HEK293T (cell line): Measurements from ENCODE around the gene NAV2.

Experiments
- CTCF ChIA-PET: fragments of 350-600 bp; formaldehyde crosslinking; extraction: SDS; loops from one replicate; lab custom pipeline; 2021; ENCODE audit warnings: antibody characterized with exemption, inconsistent platforms; lab: Yijun Ruan, JAX
- POLR2A ChIA-PET: fragments of 350-600 bp; formaldehyde crosslinking; extraction: SDS; loops from one replicate; lab custom pipeline; 2020; ENCODE audit warnings: antibody characterized with exemption, inconsistent platforms; lab: Yijun Ruan, JAX
- DNase-seq: peaks from one replicate; pipeline ENCODE4 v3.0.0; 2012; ENCODE audit warnings: mixed read lengths; ENCODE audit errors: extremely low spot score
- ARNT ChIP-seq: fragments of 450-650 bp; IDR thresholded peaks from 2 replicates; pipeline ENCODE4 v1.6.1; 2017; ENCODE audit warnings: mild to moderate bottlenecking
- BHLHE40 ChIP-seq: fragments of 450-650 bp; IDR thresholded peaks from 2 replicates; pipeline ENCODE4 v1.6.1; 2016; ENCODE audit warnings: mild to moderate bottlenecking, moderate library complexity, borderline replicate concordance
- CTBP1 ChIP-seq: fragments of 450-650 bp; IDR thresholded peaks from 2 replicates; pipeline ENCODE4 v1.6.1; 2016; ENCODE audit warnings: borderline replicate concordance
- ELF4 ChIP-seq: fragments of 450-650 bp; IDR thresholded peaks from 2 replicates; pipeline ENCODE4 v1.6.1; 2017; ENCODE audit warnings: antibody characterized with exemption
- FOXA1 ChIP-seq: fragments of 450-650 bp; IDR thresholded peaks from 2 replicates; pipeline ENCODE4 v1.6.1; 2016; ENCODE audit warnings: mild to moderate bottlenecking
- FOXK2 ChIP-seq: fragments of 450-650 bp; IDR thresholded peaks from 2 replicates; pipeline ENCODE4 v1.6.1; 2016; ENCODE audit warnings: mild to moderate bottlenecking
- FOXM1 ChIP-seq: fragments of 450-650 bp; IDR thresholded peaks from 2 replicates; pipeline ENCODE4 v1.6.1; 2017; ENCODE audit warnings: mild to moderate bottlenecking, borderline replicate concordance
- HDGF ChIP-seq: fragments of 450-650 bp; IDR thresholded peaks from 2 replicates; pipeline ENCODE4 v1.6.1; 2017; ENCODE audit warnings: antibody characterized with exemption, borderline replicate concordance
- L3MBTL2 ChIP-seq: fragments of 450-650 bp; conservative IDR thresholded peaks from 2 replicates; pipeline ENCODE4 v1.6.1; 2016; ENCODE audit warnings: mild to moderate bottlenecking
- LEF1 ChIP-seq: fragments of 450-650 bp; IDR thresholded peaks from 2 replicates; pipeline ENCODE4 v1.6.1; 2017; ENCODE audit warnings: mild to moderate bottlenecking, borderline replicate concordance
- NFRKB ChIP-seq: fragments of 450-650 bp; IDR thresholded peaks from 2 replicates; pipeline ENCODE4 v1.6.1; 2016; ENCODE audit warnings: mild to moderate bottlenecking, moderate library complexity
- SP1 ChIP-seq: fragments of 450-650 bp; IDR thresholded peaks from 2 replicates; pipeline ENCODE4 v1.6.1; 2017
- SUZ12 ChIP-seq: fragments of 450-650 bp; IDR thresholded peaks from 2 replicates; pipeline ENCODE4 v1.6.1; 2016; ENCODE audit warnings: mild to moderate bottlenecking
- TARDBP ChIP-seq: fragments of 450-650 bp; IDR thresholded peaks from 2 replicates; pipeline ENCODE4 v1.6.1; 2016
- ZNF384 ChIP-seq: fragments of 450-650 bp; IDR thresholded peaks from 2 replicates; pipeline ENCODE4 v1.6.1; 2016
- TF ChIP-seq, protein P1 (sequence below): fragments of 450-650 bp; IDR thresholded peaks from 2 replicates; pipeline ENCODE4 v1.6.1; 2016

NAV2 gene

GRCh38 chr11:19723572-19724342, 11.1 kb downstream of the NAV2 start:
- POLR2A ChIA-PET: interaction anchor here (1.1 to 1.7 kb wide), 2 partner anchors 11 to 12 kb away, joined by 3 read pairs; no protein-coding TSS in a partner anchor
- no peak for DNase-seq
- no peak for TF ChIP-seq FOXK2
- no peak for TF ChIP-seq FOXA1
- TF ChIP-seq ZNF384: no peak
- TF ChIP-seq ARNT: no peak
- no peak for TF ChIP-seq L3MBTL2
- TF ChIP-seq FOXM1: no peak
- TF ChIP-seq, protein P1, sequence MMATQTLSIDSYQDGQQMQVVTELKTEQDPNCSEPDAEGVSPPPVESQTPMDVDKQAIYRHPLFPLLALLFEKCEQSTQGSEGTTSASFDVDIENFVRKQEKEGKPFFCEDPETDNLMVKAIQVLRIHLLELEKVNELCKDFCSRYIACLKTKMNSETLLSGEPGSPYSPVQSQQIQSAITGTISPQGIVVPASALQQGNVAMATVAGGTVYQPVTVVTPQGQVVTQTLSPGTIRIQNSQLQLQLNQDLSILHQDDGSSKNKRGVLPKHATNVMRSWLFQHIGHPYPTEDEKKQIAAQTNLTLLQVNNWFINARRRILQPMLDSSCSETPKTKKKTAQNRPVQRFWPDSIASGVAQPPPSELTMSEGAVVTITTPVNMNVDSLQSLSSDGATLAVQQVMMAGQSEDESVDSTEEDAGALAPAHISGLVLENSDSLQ: no peak
- TF ChIP-seq HDGF: no peak
- no peak for TF ChIP-seq LEF1
- TF ChIP-seq TARDBP: no peak
- no peak for TF ChIP-seq NFRKB
- TF ChIP-seq BHLHE40: no peak
- no peak for TF ChIP-seq CTBP1
- TF ChIP-seq SP1: no peak
- TF ChIP-seq ELF4: no peak
- TF ChIP-seq SUZ12: no peak
- CTCF ChIA-PET: no interaction called here

DNA sequence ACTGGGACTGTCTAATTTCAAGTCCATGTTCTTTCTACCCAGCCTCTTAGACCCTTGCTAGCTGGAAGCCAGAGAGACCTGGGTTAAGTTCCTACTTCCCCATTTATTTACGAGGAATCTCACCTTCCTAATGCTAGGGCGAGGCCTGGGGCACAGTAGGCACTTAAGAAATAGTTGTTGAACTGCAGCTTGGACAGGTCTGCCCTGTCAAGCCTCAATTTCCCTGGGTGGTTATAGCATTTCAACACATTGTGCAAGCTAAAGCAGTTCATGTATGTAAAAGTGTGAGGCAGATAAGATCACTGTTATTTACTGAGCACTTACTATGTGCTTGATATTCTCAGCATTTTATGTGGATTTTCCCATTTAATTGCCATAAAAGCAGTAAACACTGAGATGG, 12.1 kb downstream of the NAV2 start:
- POLR2A ChIA-PET: interaction anchor here (1.1 kb wide), 1 partner anchor 12 kb away, joined by 3 read pairs; no protein-coding TSS in a partner anchor
- DNase-seq: no peak
- no peak for TF ChIP-seq ZNF384
- TF ChIP-seq TARDBP: no peak
- no peak for TF ChIP-seq CTBP1
- CTCF ChIA-PET: no interaction called here

GRCh38 chr11:19725379-19726079, 12.9 kb downstream of the NAV2 start:
- ChIA-PET POLR2A (no interaction called here), CTCF (no interaction called here)
- no peak for DNase-seq
- TF ChIP-seq L3MBTL2 (no peak), ZNF384 (no peak), ELF4 (no peak), BHLHE40 (no peak), FOXM1 (no peak)

GRCh38 chr11:19727246-19727645, 14.6 kb downstream of the NAV2 start:
- no peak for TF ChIP-seq ARNT
- TF ChIP-seq SUZ12: no peak
- TF ChIP-seq CTBP1: no peak
- no peak for TF ChIP-seq ELF4
- no peak for TF ChIP-seq ZNF384
- TF ChIP-seq FOXA1: no peak
- no peak for TF ChIP-seq LEF1
- TF ChIP-seq NFRKB: no peak
- no peak for TF ChIP-seq SP1
- no peak for TF ChIP-seq L3MBTL2
- TF ChIP-seq FOXK2: no peak
- no peak for TF ChIP-seq TARDBP
- TF ChIP-seq, protein P1: no peak
- no peak for TF ChIP-seq BHLHE40
- no peak for TF ChIP-seq FOXM1
- TF ChIP-seq HDGF: no peak
- ChIA-PET POLR2A (interaction anchor here (0.6 kb wide), 1 partner anchor 11 kb away, joined by 3 read pairs; no protein-coding TSS in a partner anchor), CTCF (interaction anchor here (0.5 kb wide), 1 partner anchor 1452 kb away, joined by 3 read pairs; no protein-coding TSS in a partner anchor)
- DNase-seq: no peak

DNA sequence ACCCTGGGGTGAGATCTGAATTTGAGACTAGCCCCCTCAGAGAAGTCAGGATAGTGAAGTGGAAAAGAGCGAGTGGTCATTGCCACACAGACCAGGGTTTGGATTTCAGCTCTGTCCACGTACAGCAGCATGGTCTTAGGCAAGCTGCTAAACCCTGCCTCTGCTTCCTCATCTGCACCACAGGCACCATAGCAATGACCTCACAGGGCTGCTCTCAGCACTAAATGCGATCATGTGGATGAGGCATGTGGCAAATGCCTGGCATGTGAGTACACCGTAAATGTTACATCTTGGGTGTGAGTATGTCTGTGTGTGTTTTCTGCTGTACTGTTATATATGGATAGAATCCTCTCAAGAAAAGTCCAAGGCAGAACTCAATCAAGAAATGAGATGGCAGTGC, 15.8 kb downstream of the NAV2 start:
- CTCF ChIA-PET: no interaction called here
- TF ChIP-seq CTBP1 (no peak), ELF4 (no peak), TARDBP (no peak), LEF1 (no peak), NFRKB (no peak), FOXK2 (no peak), SP1 (no peak), FOXM1 (no peak), FOXA1 (no peak), ZNF384 (no peak), ARNT (no peak), HDGF (no peak), BHLHE40 (no peak), L3MBTL2 (no peak), SUZ12 (no peak)
- TF ChIP-seq, protein P1: no peak
- POLR2A ChIA-PET: no interaction called here
- DNase-seq: no peak

- ChIA-PET CTCF (interaction anchor here (0.6 kb wide), 2 partner anchors 13 to 83 kb away, joined by 3 to 5 read pairs; no protein-coding TSS in a partner anchor), POLR2A (no interaction called here)
- no peak for DNase-seq
- TF ChIP-seq BHLHE40: no peak
- TF ChIP-seq, protein P1: no peak
- no peak for TF ChIP-seq FOXK2
- TF ChIP-seq HDGF: no peak
- TF ChIP-seq L3MBTL2: no peak
- TF ChIP-seq NFRKB: no peak
- no peak for TF ChIP-seq ELF4
- TF ChIP-seq ARNT: no peak
- no peak for TF ChIP-seq CTBP1
- no peak for TF ChIP-seq FOXA1
- TF ChIP-seq TARDBP: no peak
- TF ChIP-seq LEF1: no peak
- TF ChIP-seq ZNF384: no peak
- TF ChIP-seq SP1: no peak
- no peak for TF ChIP-seq SUZ12
- no peak for TF ChIP-seq FOXM1
Measured at GRCh38 chr11:19729141-19729540, 16.5 kb downstream of the NAV2 start.
